HFFc6 (cell line): ENCODE data around the gene HDAC10. TPM values are rescaled to one million over a fixed set of nuclear protein-coding genes. Genes with fewer than 3 reads are reported as not detected.

Experiments
- DNase-seq: peaks from one replicate; pipeline ENCODE4 v3.0.0-alpha.2; 2018
- H3K27ac Mint-ChIP-seq: 2 replicates; pipeline ENCODE4 v1.8.0; 2020; ENCODE audit warnings: mild to moderate bottlenecking, mixed read lengths
- H3K27me3 Mint-ChIP-seq: 2 replicates; pipeline ENCODE4 v1.8.0; 2021; ENCODE audit warnings: mild to moderate bottlenecking, moderate library complexity, mixed read lengths; ENCODE audit not compliant: insufficient read depth
- H3K36me3 Mint-ChIP-seq: 2 replicates; pipeline ENCODE4 v1.8.0; 2021; ENCODE audit warnings: low read depth, mixed read lengths
- H3K4me1 Mint-ChIP-seq: 2 replicates; pipeline ENCODE4 v1.8.0; 2020; ENCODE audit warnings: low read depth, mixed read lengths
- H3K4me3 Mint-ChIP-seq: 2 replicates; pipeline ENCODE4 v1.8.0; 2020; ENCODE audit warnings: mild to moderate bottlenecking, moderate library complexity, mixed read lengths
- H3K9me3 Mint-ChIP-seq: 2 replicates; pipeline ENCODE4 v1.8.0; 2020; ENCODE audit warnings: mild to moderate bottlenecking, mixed read lengths
- CTCF ChIP-seq: fragments of 200-600 bp; sonication (generic); IDR thresholded peaks from 2 replicates; pipeline ENCODE4 v1.5.0; 2021; ENCODE audit warnings: antibody characterized with exemption, mild to moderate bottlenecking
- total RNA-seq, 6 experiments: library from RNA; stranded (reverse); fragmentation: NEBNext Ultra II Directional; extraction: Animal tissue kit (Norgen Biotek cat#: 25700); gene quantifications; 2 replicates in 1 of 6; 3 replicates in 5 of 6; pipeline ENCODE4 v1.2.3, GENCODE V29; 2021

The HDAC10 gene
- total RNA-seq, 6 experiments from 2014 or later: 24.2 to 30.9 (median 28.9) TPM

- Mint-ChIP-seq H3K36me3 (peaks cover 13% of the 10 kb centered on the region), H3K27me3 (peaks cover 2% of the 10 kb centered on the region), H3K9me3 (no peaks in the 10 kb centered on the region), H3K4me3 (no peak overlapping the region), H3K27ac (no peak overlapping the region; the same call in 1 of the 2 replicates), H3K4me1 (no peaks in the 10 kb centered on the region)
- peak; percentile 40 for DNase-seq
- TF ChIP-seq CTCF: no peak
These were observed 31.9 kb downstream of the HDAC10 start for GRCh38 chr22:50218996-50219727.

GRCh38 chr22:50218153-50218995 lies 32.7 kb downstream of the HDAC10 start:
- Mint-ChIP-seq H3K4me1 (no peaks in the 10 kb centered on the region), H3K27me3 (peaks cover 2% of the 10 kb centered on the region), H3K9me3 (no peaks in the 10 kb centered on the region), H3K4me3 (no peak overlapping the region), H3K36me3 (peaks cover 20% of the 10 kb centered on the region), H3K27ac (no peak overlapping the region)
- DNase-seq: no peak
- no peak for TF ChIP-seq CTCF

- peaks cover 2% of the 10 kb centered on the region for H3K27me3 Mint-ChIP-seq
- no peak overlapping the region for H3K4me3 Mint-ChIP-seq
- no peaks in the 10 kb centered on the region for H3K9me3 Mint-ChIP-seq
- no peak overlapping the region for H3K27ac Mint-ChIP-seq
- peaks cover 21% of the 10 kb centered on the region; the same call in 1 of the 2 replicates for H3K36me3 Mint-ChIP-seq
- DNase-seq: no peak
- no peak for TF ChIP-seq CTCF
- H3K4me1 Mint-ChIP-seq: no peaks in the 10 kb centered on the region
These were observed 33.4 kb downstream of the HDAC10 start for GRCh38 chr22:50217543-50218152.

GRCh38 chr22:50216684-50217520 lies 34.2 kb downstream of the HDAC10 start:
- H3K27ac Mint-ChIP-seq: no peak overlapping the region
- no peak overlapping the region; the same call in 1 of the 2 replicates for H3K4me3 Mint-ChIP-seq
- H3K36me3 Mint-ChIP-seq: peaks cover 27% of the 10 kb centered on the region; the same call in 1 of the 2 replicates
- no peaks in the 10 kb centered on the region for H3K4me1 Mint-ChIP-seq
- no peaks in the 10 kb centered on the region for H3K9me3 Mint-ChIP-seq
- TF ChIP-seq CTCF: no peak
- DNase-seq: no peak
- peaks cover 2% of the 10 kb centered on the region for H3K27me3 Mint-ChIP-seq
